Calu3 (cell line): ENCODE data around the gene EGFL7. TPM values are rescaled to one million over a fixed set of nuclear protein-coding genes. Genes with fewer than 3 reads are reported as not detected.

Experiments used
- BruUV-seq: library from RNA; stranded (reverse); fragments of 400-500 nt; replicated peaks from 2 replicates; lab custom pipeline; 2021; lab: Mats Ljungman, UMichigan
- CTCF ChIA-PET: fragments of 300-600 bp; sonication (Branson Sonifier 250); formaldehyde crosslinking; loops from one replicate; lab custom pipeline; 2022; ENCODE audit warnings: antibody characterized with exemption; lab: Charles Lee
- DNase-seq: peaks from one replicate; pipeline ENCODE4 v3.0.0; 2022
- H3K27ac Mint-ChIP-seq: one replicate; pipeline ENCODE4 v1.8.0; 2022; ENCODE audit warnings: mixed read lengths; ENCODE audit not compliant: unreplicated experiment
- H3K27me3 Mint-ChIP-seq: one replicate; pipeline ENCODE4 v1.8.0; 2022; ENCODE audit warnings: mixed read lengths; ENCODE audit not compliant: unreplicated experiment
- H3K36me3 Mint-ChIP-seq: one replicate; pipeline ENCODE4 v1.8.0; 2022; ENCODE audit warnings: mild to moderate bottlenecking, moderate library complexity, mixed read lengths; ENCODE audit not compliant: insufficient read depth, unreplicated experiment
- H3K4me1 Mint-ChIP-seq: one replicate; pipeline ENCODE4 v1.8.0; 2022; ENCODE audit warnings: mild to moderate bottlenecking, low read depth, mixed read lengths; ENCODE audit not compliant: unreplicated experiment
- H3K4me3 Mint-ChIP-seq: one replicate; pipeline ENCODE4 v1.8.0; 2022; ENCODE audit warnings: mild to moderate bottlenecking, low read depth, moderate library complexity, mixed read lengths; ENCODE audit not compliant: unreplicated experiment
- H3K9me3 Mint-ChIP-seq: one replicate; pipeline ENCODE4 v1.8.0; 2022; ENCODE audit warnings: low read depth, mixed read lengths; ENCODE audit not compliant: unreplicated experiment
- intact Hi-C: fragments of 100-400 bp; cut with micrococcal nuclease; formaldehyde crosslinking; loops from one replicate; pipeline ENCODE4 v1.10.0; 2022; ENCODE audit not compliant: unreplicated experiment
- microRNA-seq: library from miRNA; unstranded; fragments of <30 nt; microRNA quantifications from one replicate; pipeline ENCODE4 v1.2.0, GENCODE V29; 2022
- total RNA-seq: library from RNA; stranded (reverse); gene quantifications from 2 replicates; pipeline ENCODE4 v1.2.3, GENCODE V29; 2022
- TF ChIP-seq, protein P1 (sequence below): fragments of 200-600 bp; IDR thresholded peaks from one replicate; pipeline ENCODE4 v1.8.0; 2022; ENCODE audit warnings: antibody characterized with exemption; ENCODE audit not compliant: unreplicated experiment

Gene EGFL7
- total RNA-seq, 1 experiment from 2014 or later, result 1.3 TPM

DNA sequence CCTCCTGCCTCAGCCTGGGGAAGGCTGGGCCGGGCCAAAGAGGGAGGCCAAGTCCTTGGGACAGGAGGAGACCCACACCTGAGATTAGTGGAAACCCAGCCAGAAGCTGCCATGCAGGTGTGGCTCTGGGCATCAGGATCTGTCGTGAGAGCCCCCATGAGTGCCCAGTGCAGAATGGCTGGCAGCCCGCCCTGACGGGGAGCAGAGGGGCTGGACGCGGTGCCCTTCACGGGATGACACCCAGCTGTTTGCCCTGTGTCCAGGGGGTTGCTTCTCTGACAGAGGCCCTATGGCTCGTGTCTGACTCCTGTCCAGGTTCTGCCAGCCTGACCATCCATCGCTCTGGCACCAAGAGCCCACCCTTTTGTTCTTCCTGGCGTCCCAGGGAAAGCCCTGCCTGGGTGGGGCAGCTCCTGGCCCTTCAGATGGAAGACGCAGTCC lies 58.2 kb downstream of the EGFL7 start:
- intact Hi-C loops, result no loop called here
- peaks cover 6% of the 10 kb centered on the region for H3K27me3 Mint-ChIP-seq
- H3K27ac Mint-ChIP-seq, result no peak overlapping the region
- no TSS peak for BruUV-seq
- no peaks in the 10 kb centered on the region for H3K4me1 Mint-ChIP-seq
- peaks cover 40% of the 10 kb centered on the region for H3K36me3 Mint-ChIP-seq
- TF ChIP-seq, protein P1, sequence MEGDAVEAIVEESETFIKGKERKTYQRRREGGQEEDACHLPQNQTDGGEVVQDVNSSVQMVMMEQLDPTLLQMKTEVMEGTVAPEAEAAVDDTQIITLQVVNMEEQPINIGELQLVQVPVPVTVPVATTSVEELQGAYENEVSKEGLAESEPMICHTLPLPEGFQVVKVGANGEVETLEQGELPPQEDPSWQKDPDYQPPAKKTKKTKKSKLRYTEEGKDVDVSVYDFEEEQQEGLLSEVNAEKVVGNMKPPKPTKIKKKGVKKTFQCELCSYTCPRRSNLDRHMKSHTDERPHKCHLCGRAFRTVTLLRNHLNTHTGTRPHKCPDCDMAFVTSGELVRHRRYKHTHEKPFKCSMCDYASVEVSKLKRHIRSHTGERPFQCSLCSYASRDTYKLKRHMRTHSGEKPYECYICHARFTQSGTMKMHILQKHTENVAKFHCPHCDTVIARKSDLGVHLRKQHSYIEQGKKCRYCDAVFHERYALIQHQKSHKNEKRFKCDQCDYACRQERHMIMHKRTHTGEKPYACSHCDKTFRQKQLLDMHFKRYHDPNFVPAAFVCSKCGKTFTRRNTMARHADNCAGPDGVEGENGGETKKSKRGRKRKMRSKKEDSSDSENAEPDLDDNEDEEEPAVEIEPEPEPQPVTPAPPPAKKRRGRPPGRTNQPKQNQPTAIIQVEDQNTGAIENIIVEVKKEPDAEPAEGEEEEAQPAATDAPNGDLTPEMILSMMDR, result no peak
- DNase-seq, result no peak
- H3K4me3 Mint-ChIP-seq, result no peak overlapping the region
- CTCF ChIA-PET, result no interaction called here
- H3K9me3 Mint-ChIP-seq, result no peaks in the 10 kb centered on the region

DNA sequence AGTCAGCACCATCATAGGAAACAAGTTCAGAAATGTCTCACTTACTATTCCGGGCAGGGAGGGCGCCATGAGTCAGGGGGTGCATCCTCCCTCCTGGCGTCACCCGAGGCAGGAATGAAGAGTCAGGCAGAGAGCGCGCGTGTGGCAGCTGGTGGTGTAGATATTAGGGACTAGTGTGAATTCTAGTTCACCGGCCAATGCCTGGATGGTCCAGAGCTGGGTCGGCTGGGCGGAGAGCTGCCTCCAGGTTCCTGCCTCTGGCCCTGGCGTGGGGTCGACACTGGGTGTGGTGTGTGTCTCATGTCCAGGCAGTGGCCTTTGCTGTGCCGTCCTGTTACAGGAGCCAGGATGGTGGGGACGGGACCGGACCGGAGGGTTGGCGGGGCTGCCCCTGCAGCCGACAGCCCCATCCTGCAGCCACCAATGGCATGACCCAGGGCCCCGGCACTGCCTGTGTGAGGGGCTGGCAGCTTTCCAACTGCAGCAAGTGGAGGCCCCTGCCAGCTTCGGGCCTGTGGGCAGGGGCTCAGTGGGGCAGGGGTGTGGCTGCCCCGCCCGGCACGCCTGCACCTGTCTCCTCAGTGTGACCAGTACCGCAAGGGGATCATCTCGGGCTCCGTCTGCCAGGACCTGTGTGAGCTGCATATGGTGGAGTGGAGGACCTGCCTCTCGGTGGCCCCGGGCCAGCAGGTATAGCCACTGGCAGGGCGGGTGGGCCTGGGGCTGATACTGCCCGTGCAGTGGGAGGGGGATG lies 58.8 kb downstream of the EGFL7 start:
- BruUV-seq, result no TSS peak
- H3K9me3 Mint-ChIP-seq, result no peaks in the 10 kb centered on the region

More for the DNA sequence above, 58.8 kb downstream of the EGFL7 start:
- H3K4me1 Mint-ChIP-seq, result peaks cover 4% of the 10 kb centered on the region
- CTCF ChIA-PET, result no interaction called here
- no peak overlapping the region for H3K4me3 Mint-ChIP-seq
- no peak overlapping the region for H3K27ac Mint-ChIP-seq
- no peak for DNase-seq
- H3K36me3 Mint-ChIP-seq, result peaks cover 44% of the 10 kb centered on the region
- no peaks in the 10 kb centered on the region for H3K27me3 Mint-ChIP-seq
- TF ChIP-seq, protein P1, result no peak
- intact Hi-C loops, result no loop called here

Small RNAs within 50 kb of the gene (microRNA-seq; reads per million reads assigned to microRNA genes)
- gene MIR126, result 226 reads per million, percentile 72 among the genes with 10 or more reads in this experiment

Other genes starting within 250 kb of the EGFL7 start
- 10.9 and 11.3 TPM in 2 replicates for gene INPP5E, start 223.1 kb upstream of the EGFL7 start, total RNA-seq
- 48.9 and 49.6 TPM in 2 replicates for gene SEC16A, start 179.9 kb upstream of the EGFL7 start, total RNA-seq
- 11.7 and 17.7 TPM in 2 replicates for gene NOTCH1, start 116.9 kb upstream of the EGFL7 start, total RNA-seq
- gene AGPAT2, start 24.5 kb downstream of the EGFL7 start, total RNA-seq, result 40.4 and 45.4 TPM in 2 replicates
- 4.0 TPM in 2 replicates for gene DIPK1B, start 49.7 kb downstream of the EGFL7 start, total RNA-seq
- 0.33 and 1.9 TPM in 2 replicates for gene LCN10, start 80.0 kb downstream of the EGFL7 start, total RNA-seq
- not detected in 2 replicates for gene LCN6, start 85.6 kb downstream of the EGFL7 start, total RNA-seq
- not detected in 2 replicates for gene LCN8, start 95.3 kb downstream of the EGFL7 start, total RNA-seq
- not detected in 2 replicates for gene LCN15, start 101.6 kb downstream of the EGFL7 start, total RNA-seq
- gene TMEM141, start 128.4 kb downstream of the EGFL7 start, total RNA-seq, result 64.1 and 75.8 TPM in 2 replicates
- 0.38 TPM in 1 of 2 replicates, not detected in the other for gene CCDC183, start 133.4 kb downstream of the EGFL7 start, total RNA-seq
- 68.9 and 72.4 TPM in 2 replicates for gene RABL6, start 145.0 kb downstream of the EGFL7 start, total RNA-seq
- 2.9 and 3.2 TPM in 2 replicates for gene AJM1, start 179.6 kb downstream of the EGFL7 start, total RNA-seq
- 44.1 and 48.7 TPM in 2 replicates for gene PHPT1, start 186.5 kb downstream of the EGFL7 start, total RNA-seq
- gene MAMDC4, start 189.4 kb downstream of the EGFL7 start, total RNA-seq, result 3.1 and 3.6 TPM in 2 replicates
- gene EDF1, start 203.4 kb downstream of the EGFL7 start, total RNA-seq, result 233 and 238 TPM in 2 replicates
- gene TRAF2, start 223.6 kb downstream of the EGFL7 start, total RNA-seq, result 47.8 and 50.5 TPM in 2 replicates